ENCODE results near the gene SPINK1. TPM values are rescaled to one million over a fixed set of nuclear protein-coding genes. Genes with fewer than 3 reads are reported as not detected.
"Not testable (repeated sequence)": the region's sequence is repeated elsewhere in the genome, so short reads cannot be mapped to it uniquely, and the experiment has no call there.

SPINK1 gene
- total RNA-seq, 4 donors from 2014 or later = 22.5 to 317 (median 54.1) TPM; not detected in 1

GRCh38 chr5:147842869-147843268 is 11.4 kb upstream of the SPINK1 start:
- Histone ChIP-seq H3K4me3 (no peak overlapping the region), H3K4me1 (peaks cover 0 to 10% (median 4%) of the 10 kb centered on the region in 4 donors), H3K27me3 (no peaks in the 10 kb centered on the region), H3K36me3 (no peaks in the 10 kb centered on the region), H3K27ac (no peak overlapping the region), H3K9me3 (no peaks in the 10 kb centered on the region)
- intact Hi-C loops (cut with DNase I; ENCODE audit: low total_unique reads) = no loop called here
- in situ Hi-C loops (cut with MboI; ENCODE audit: low pct_ligation_motif_present in 1 of 4, low pct_unique_long_range_greater_than_20kb in 1 of 4, low sequenced_read_pairs in 3 of 4) = no loop called here
- DNase-seq = no peak
- 68 to 75% methylated on average over 2 of the region's 2 CpGs for WGBS, 2 donors (ENCODE audit: low coverage in 1 of 2)
- TF ChIP-seq POLR2A (IDR thresholded peaks at IDR 0.05) (no peak), POLR2AphosphoS5 (IDR thresholded peaks at IDR 0.05) (no peak), CTCF (IDR thresholded peaks at IDR 0.05) (no peak), EP300 (IDR thresholded peaks at IDR 0.05; ENCODE audit: low read depth) (no peak)

- no peak for TF ChIP-seq CTCF (IDR thresholded peaks at IDR 0.05)
- TF ChIP-seq POLR2AphosphoS5 (IDR thresholded peaks at IDR 0.05) = no peak
- no peak for TF ChIP-seq EP300 (IDR thresholded peaks at IDR 0.05; ENCODE audit: low read depth)
- TF ChIP-seq POLR2A (IDR thresholded peaks at IDR 0.05) = no peak
- H3K27ac ChIP-seq = peak overlapping the region in 2 of 4 donors; percentile 68 to 75
- peaks cover 0 to 54% (median 21%) of the 10 kb centered on the region in 4 donors for H3K4me1 ChIP-seq
- 74 to 82% methylated on average over 3 of the region's 3 CpGs for WGBS, 2 donors (ENCODE audit: low coverage in 1 of 2)
- H3K9me3 ChIP-seq = no peaks in the 10 kb centered on the region
- H3K27me3 ChIP-seq = no peaks in the 10 kb centered on the region
- no peak for DNase-seq
- intact Hi-C loops (cut with DNase I; ENCODE audit: low total_unique reads) = no loop called here
- no peaks in the 10 kb centered on the region for H3K36me3 ChIP-seq
- in situ Hi-C loops (cut with MboI; ENCODE audit: low pct_ligation_motif_present in 1 of 4, low pct_unique_long_range_greater_than_20kb in 1 of 4, low sequenced_read_pairs in 3 of 4) = no loop called here
- no peak overlapping the region for H3K4me3 ChIP-seq
These were observed 5.0 kb upstream of the SPINK1 start for GRCh38 chr5:147836439-147836838.

DNA sequence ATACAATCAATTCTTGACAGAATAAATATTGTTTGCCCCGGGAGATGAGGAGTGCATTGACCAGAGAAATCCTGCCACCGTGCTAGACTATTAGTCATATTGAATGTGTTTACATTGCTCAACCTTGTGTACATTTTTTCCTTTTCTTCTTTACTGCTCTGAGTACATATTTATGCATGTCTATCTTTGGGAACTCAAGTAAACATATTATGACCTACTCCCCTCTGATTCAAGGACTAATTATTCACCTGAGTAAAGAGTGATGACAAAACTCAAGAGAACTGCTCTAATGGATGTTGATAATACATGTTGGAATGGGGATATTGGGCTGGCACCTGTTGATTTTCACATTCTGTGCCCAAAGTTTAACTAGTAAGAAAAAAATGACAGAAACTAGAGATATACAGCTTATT is 3.9 kb upstream of the SPINK1 start:
- no peaks in the 10 kb centered on the region for H3K36me3 ChIP-seq
- no peaks in the 10 kb centered on the region for H3K27me3 ChIP-seq
- no peak for DNase-seq
- intact Hi-C loops (cut with DNase I; ENCODE audit: low total_unique reads) (no loop called here), in situ Hi-C loops (cut with MboI; ENCODE audit: low pct_ligation_motif_present in 1 of 4, low pct_unique_long_range_greater_than_20kb in 1 of 4, low sequenced_read_pairs in 3 of 4) (no loop called here)
- H3K4me3 ChIP-seq = no peak overlapping the region
- H3K27ac ChIP-seq = no peak overlapping the region
- 6 to 19% methylated on average over 2 of the region's 2 CpGs for WGBS, 2 donors (ENCODE audit: low coverage in 1 of 2)
- H3K9me3 ChIP-seq = no peaks in the 10 kb centered on the region
- TF ChIP-seq POLR2A (IDR thresholded peaks at IDR 0.05) = no peak
- TF ChIP-seq CTCF (IDR thresholded peaks at IDR 0.05) = no peak
- no peak for TF ChIP-seq EP300 (IDR thresholded peaks at IDR 0.05; ENCODE audit: low read depth)
- TF ChIP-seq POLR2AphosphoS5 (IDR thresholded peaks at IDR 0.05) = no peak
- H3K4me1 ChIP-seq = peaks cover 0 to 57% (median 21%) of the 10 kb centered on the region in 4 donors

GRCh38 chr5:147832541-147832940 is 1.1 kb upstream of the SPINK1 start:
- intact Hi-C loops (cut with DNase I; ENCODE audit: low total_unique reads) (no loop called here), in situ Hi-C loops (cut with MboI; ENCODE audit: low pct_ligation_motif_present in 1 of 4, low pct_unique_long_range_greater_than_20kb in 1 of 4, low sequenced_read_pairs in 3 of 4) (no loop called here)
- DNase-seq = no peak
- Histone ChIP-seq H3K4me3 (no peak overlapping the region), H3K27me3 (no peaks in the 10 kb centered on the region), H3K4me1 (peaks cover 0 to 46% (median 15%) of the 10 kb centered on the region in 4 donors), H3K27ac (peak overlapping the region; percentile 31 to 67 (median 60)), H3K9me3 (no peaks in the 10 kb centered on the region), H3K36me3 (no peaks in the 10 kb centered on the region)
- WGBS, 2 donors (ENCODE audit: low coverage in 1 of 2) = 41 to 57% methylated on average over 1 of the region's 1 CpG
- no peak for TF ChIP-seq POLR2AphosphoS5 (IDR thresholded peaks at IDR 0.05)

DNA sequence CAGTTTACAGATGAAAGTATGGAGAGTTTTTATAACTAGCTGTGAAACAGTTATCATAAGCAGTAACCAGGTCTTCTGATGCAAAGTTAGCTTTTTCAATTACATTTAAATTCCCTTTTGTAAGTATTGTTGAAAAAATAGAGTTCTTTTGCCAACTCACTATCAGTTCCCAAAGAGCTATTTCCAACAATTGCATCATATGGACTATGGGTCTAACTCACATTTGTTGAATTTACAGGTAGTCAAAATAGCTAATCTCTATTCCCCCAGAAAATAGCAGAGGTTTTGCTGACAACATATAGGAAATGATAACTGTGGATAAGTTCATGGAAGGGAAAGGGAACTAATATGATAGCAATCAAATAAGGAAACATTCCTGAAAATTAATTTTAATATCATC is 1.4 kb downstream of the SPINK1 start:
- DNase-seq = no peak
- H3K27ac ChIP-seq = no peak overlapping the region
- intact Hi-C loops (cut with DNase I; ENCODE audit: low total_unique reads) (no loop called here), in situ Hi-C loops (cut with MboI; ENCODE audit: low pct_ligation_motif_present in 1 of 4, low pct_unique_long_range_greater_than_20kb in 1 of 4, low sequenced_read_pairs in 3 of 4) (no loop called here)
- peaks cover 0 to 24% (median 8%) of the 10 kb centered on the region in 4 donors for H3K4me1 ChIP-seq
- no peaks in the 10 kb centered on the region for H3K9me3 ChIP-seq
- no peak for TF ChIP-seq CTCF (IDR thresholded peaks at IDR 0.05)
- TF ChIP-seq POLR2AphosphoS5 (IDR thresholded peaks at IDR 0.05) = no peak
- TF ChIP-seq POLR2A (IDR thresholded peaks at IDR 0.05) = no peak
- TF ChIP-seq EP300 (IDR thresholded peaks at IDR 0.05; ENCODE audit: low read depth) = no peak
- peak overlapping the region in 2 of 4 donors; percentile 9 to 31 for H3K4me3 ChIP-seq
- H3K27me3 ChIP-seq = no peaks in the 10 kb centered on the region
- no peaks in the 10 kb centered on the region for H3K36me3 ChIP-seq

DNA sequence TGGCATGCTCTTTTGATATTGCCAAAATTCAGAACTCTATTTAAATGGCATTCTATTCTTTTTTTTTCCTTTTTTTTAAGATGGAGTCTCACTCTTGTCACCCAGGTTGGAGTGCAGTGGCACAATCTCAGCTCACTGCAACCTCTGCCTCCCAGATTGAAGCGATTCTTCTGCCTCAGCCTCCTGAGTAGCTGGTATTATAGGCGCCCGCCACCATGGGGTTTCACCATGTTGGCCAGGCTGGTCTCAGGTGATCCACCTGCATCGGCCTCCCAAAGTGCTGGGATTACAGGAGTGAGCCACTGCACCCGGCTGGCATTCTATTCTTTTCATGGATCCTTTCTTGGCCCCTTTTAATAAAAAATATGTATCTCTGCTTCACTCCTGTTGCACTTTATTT is 4.5 kb downstream of the SPINK1 start:
- H3K4me1 ChIP-seq; H3K4me3 ChIP-seq; H3K9me3 ChIP-seq; intact Hi-C loops (cut with DNase I; ENCODE audit: low total_unique reads); H3K36me3 ChIP-seq; H3K27ac ChIP-seq; DNase-seq; H3K27me3 ChIP-seq: not testable (repeated sequence)
- WGBS, 2 donors (ENCODE audit: low coverage in 1 of 2) = 80 to 90% methylated on average over 5 of the region's 5 CpGs
- in situ Hi-C loops (cut with MboI; ENCODE audit: low pct_ligation_motif_present in 1 of 4, low pct_unique_long_range_greater_than_20kb in 1 of 4, low sequenced_read_pairs in 3 of 4) = loop anchor here in 2 of 4 donors (10.0 kb wide), 1 partner anchor 202 kb away; no protein-coding TSS in a partner anchor
